HCT116 (cell line): ENCODE measurements around the gene CLEC4M. TPM values are rescaled to one million over a fixed set of nuclear protein-coding genes. Genes with fewer than 3 reads are reported as not detected.

ENCODE experiments used
- ATAC-seq: fragments of 200-7000 bp; cut with Tn5 transposase; 2 replicates; pipeline ENCODE4 v1.9.1; 2020; ENCODE audit warnings: mild to moderate bottlenecking, moderate library complexity
- BruUV-seq: library from RNA; stranded (reverse); fragments of 400-500 nt; replicated peaks from 2 replicates; lab custom pipeline; 2021; lab: Mats Ljungman, UMichigan
- CTCF ChIA-PET: fragments of 300-600 bp; sonication (Branson Sonifier 250); formaldehyde crosslinking; loops from one replicate; lab custom pipeline; 2021; ENCODE audit warnings: antibody characterized with exemption; lab: Charles Lee
- POLR2A ChIA-PET: fragments of 300-600, 350-600 bp; sonication (Branson Sonifier 250); formaldehyde crosslinking; loops from one replicate; lab custom pipeline; 2021; ENCODE audit warnings: antibody characterized with exemption; lab: Charles Lee
- RAD21 ChIA-PET, 2 experiments: fragments of 300-600 bp; sonication (Branson Sonifier 250); formaldehyde crosslinking; loops; one replicate each; lab custom pipeline; 2023; ENCODE audit warnings: low total read pairs in 2 of 2; ENCODE audit not compliant: uncharacterized antibody in 2 of 2, unreplicated experiment in 2 of 2, low non-redundant PET in 1 of 2; lab: Charles Lee
- DNase-seq: peaks from one replicate; pipeline ENCODE4 v3.0.0-alpha.2; 2010; ENCODE audit warnings: low read depth, low spot score
- H2AFZ ChIP-seq: fragments of 200-600 bp; shearing (Covaris generic), sonication (generic); 2 replicates; pipeline ENCODE4 v1.6.1; 2017; ENCODE audit warnings: low read depth, mixed run types, mixed read lengths, antibody characterized with exemption, low read length; ENCODE audit not compliant: poor library complexity, severe bottlenecking
- H3K27ac ChIP-seq: 2 replicates; pipeline ENCODE4 v1.5.1; 2012; ENCODE audit warnings: low read depth, low read length
- H3K27me3 ChIP-seq: fragments of 200-600 bp; sonication (generic); 2 replicates; pipeline ENCODE4 v1.6.1; 2016; ENCODE audit warnings: mixed run types, low read length, mixed read lengths; ENCODE audit not compliant: insufficient read depth
- H3K36me3 ChIP-seq, 2 experiments: fragments of 200-500 bp in 1 of 2; fragments of 200-600 bp in 1 of 2; sonication (Bioruptor generic) in 1 of 2; sonication (generic) in 1 of 2; 2 replicates each; pipeline versions ENCODE4 v1.5.1 to v1.6.1; 2014 to 2016; ENCODE audit warnings: low read length in 2 of 2, inconsistent platforms in 1 of 2, mixed read lengths in 1 of 2, mixed run types in 1 of 2; ENCODE audit not compliant: insufficient read depth in 2 of 2, control insufficient read depth in 1 of 2
- H3K4me1 ChIP-seq, 2 experiments: fragments of 200-600 bp in 1 of 2; sonication (generic) in 1 of 2; 2 replicates each; pipeline versions ENCODE4 v1.5.1 to v1.6.1; 2012 to 2017; ENCODE audit warnings: low read length in 2 of 2, inconsistent platforms in 1 of 2, mild to moderate bottlenecking in 1 of 2, mixed read lengths in 1 of 2, mixed run types in 1 of 2, moderate library complexity in 1 of 2; ENCODE audit not compliant: insufficient read depth in 2 of 2, control insufficient read depth in 1 of 2
- H3K4me2 ChIP-seq: fragments of 200-600 bp; sonication (generic); 2 replicates; pipeline ENCODE4 v1.6.1; 2017; ENCODE audit warnings: mixed run types, low read length, mixed read lengths
- H3K4me3 ChIP-seq, 2 experiments: fragments of 200-600 bp in 1 of 2; sonication (generic) in 1 of 2; replicated peaks in 1 of 2; 2 replicates each; pipeline ENCODE4 v1.5.1; 2011 to 2016; ENCODE audit warnings: low read length in 2 of 2, control low read depth in 1 of 2, low read depth in 1 of 2, mild to moderate bottlenecking in 1 of 2, mixed read lengths in 1 of 2, mixed run types in 1 of 2
- H3K79me2 ChIP-seq: fragments of 200-600 bp; sonication (generic); 2 replicates; pipeline ENCODE4 v1.6.1; 2017; ENCODE audit warnings: mild to moderate bottlenecking, mixed run types, low read length, moderate library complexity, mixed read lengths; ENCODE audit not compliant: insufficient read depth
- H3K9ac ChIP-seq: fragments of 200-600 bp; sonication (generic); 2 replicates; pipeline ENCODE4 v1.6.1; 2016; ENCODE audit warnings: low read length, mixed read lengths
- H3K9me2 ChIP-seq: fragments of 200-600 bp; sonication (generic), shearing (Covaris generic); 2 replicates; pipeline ENCODE4 v1.6.1; 2017; ENCODE audit warnings: mixed run types, mild to moderate bottlenecking, moderate library complexity; ENCODE audit not compliant: insufficient read depth
- H3K9me3 ChIP-seq, 2 experiments: fragments of 200-500 bp in 1 of 2; fragments of 200-600 bp in 1 of 2; sonication (Bioruptor generic) in 1 of 2; sonication (generic) in 1 of 2; 2 replicates each; pipeline ENCODE4 v1.6.1; 2014 to 2017; ENCODE audit warnings: low read length in 2 of 2, mixed read lengths in 2 of 2, inconsistent platforms in 1 of 2, low read depth in 1 of 2, mild to moderate bottlenecking in 1 of 2, mixed run types in 1 of 2, moderate library complexity in 1 of 2; ENCODE audit not compliant: control insufficient read depth in 1 of 2, insufficient read depth in 1 of 2
- H4K20me1 ChIP-seq: fragments of 200-600 bp; sonication (generic), shearing (Covaris generic); 2 replicates; pipeline ENCODE4 v1.6.1; 2017; ENCODE audit warnings: mixed run types, mild to moderate bottlenecking, moderate library complexity; ENCODE audit not compliant: insufficient read depth
- ELF1 ChIP-seq: IDR thresholded peaks from 2 replicates; pipeline ENCODE4 v1.6.1; 2012; ENCODE audit warnings: low read depth, borderline replicate concordance
- RAD21 ChIP-seq: IDR thresholded peaks from 2 replicates; pipeline ENCODE4 v1.6.1; 2012; ENCODE audit warnings: low read depth, mild to moderate bottlenecking
- ZNF274 ChIP-seq: fragments of 200-500 bp; sonication (Bioruptor generic); IDR thresholded peaks from 2 replicates; pipeline ENCODE4 v1.6.1; 2014; ENCODE audit warnings: mild to moderate bottlenecking, low read depth, low read length, inconsistent platforms
- intact Hi-C: fragments of 100-400 bp; cut with micrococcal nuclease; formaldehyde crosslinking; loops from 2 replicates; pipeline ENCODE4 v1.10.0; 2022
- total RNA-seq: library from RNA; stranded (reverse); gene quantifications from one replicate; pipeline ENCODE4 v1.2.1, GENCODE V29; 2021; ENCODE audit not compliant: unreplicated experiment
- TF ChIP-seq, protein P1 (sequence below): IDR thresholded peaks from 2 replicates; pipeline ENCODE4 v1.6.1; 2012
- TF ChIP-seq, protein P2 (sequence below): IDR thresholded peaks from 2 replicates; pipeline ENCODE4 v1.6.1; 2011; ENCODE audit warnings: mild to moderate bottlenecking, low read length, moderate library complexity; ENCODE audit not compliant: insufficient replicate concordance; ENCODE audit errors: extremely low read depth

CLEC4M gene
- total RNA-seq, 1 experiment from 2014 or later: not detected

DNA sequence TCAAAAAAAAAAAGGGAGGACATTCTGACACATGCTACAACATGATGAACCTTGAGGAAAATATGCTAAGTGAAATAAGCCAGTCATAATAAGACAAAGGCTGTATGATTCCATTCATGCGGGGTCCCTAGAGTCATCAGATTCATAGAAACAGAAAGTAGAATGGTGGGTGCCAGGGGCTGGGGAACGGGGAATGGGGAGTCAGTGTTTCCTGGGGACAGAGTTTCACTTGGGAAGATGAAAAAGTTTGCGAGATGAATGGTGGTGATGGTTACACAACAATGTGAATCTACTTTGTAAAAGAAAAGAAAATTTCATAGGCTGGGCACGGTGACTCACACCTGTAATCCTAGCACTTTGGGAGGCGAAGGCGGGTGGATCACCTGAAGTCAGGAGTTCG, 25.0 kb upstream of the CLEC4M start:
- Histone ChIP-seq H4K20me1 (no peaks in the 10 kb centered on the region), H3K9ac (no peak overlapping the region), H3K79me2 (no peaks in the 10 kb centered on the region), H3K4me1 (no peaks in the 10 kb centered on the region), H3K27ac (no peak overlapping the region), H3K4me2 (no peak overlapping the region), H3K9me2 (no peaks in the 10 kb centered on the region), H3K4me3 (no peak overlapping the region), H3K27me3 (peaks cover 32% of the 10 kb centered on the region), H3K36me3 (no peaks in the 10 kb centered on the region), H2AFZ (no peak overlapping the region), H3K9me3 (no peaks in the 10 kb centered on the region)
- ChIA-PET POLR2A (no interaction called here), CTCF (no interaction called here), RAD21 (no interaction called here)
- intact Hi-C loops: no loop called here
- no peak for TF ChIP-seq ZNF274
- TF ChIP-seq, protein P1, sequence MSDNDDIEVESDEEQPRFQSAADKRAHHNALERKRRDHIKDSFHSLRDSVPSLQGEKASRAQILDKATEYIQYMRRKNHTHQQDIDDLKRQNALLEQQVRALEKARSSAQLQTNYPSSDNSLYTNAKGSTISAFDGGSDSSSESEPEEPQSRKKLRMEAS: no peak
- TF ChIP-seq, protein P2, sequence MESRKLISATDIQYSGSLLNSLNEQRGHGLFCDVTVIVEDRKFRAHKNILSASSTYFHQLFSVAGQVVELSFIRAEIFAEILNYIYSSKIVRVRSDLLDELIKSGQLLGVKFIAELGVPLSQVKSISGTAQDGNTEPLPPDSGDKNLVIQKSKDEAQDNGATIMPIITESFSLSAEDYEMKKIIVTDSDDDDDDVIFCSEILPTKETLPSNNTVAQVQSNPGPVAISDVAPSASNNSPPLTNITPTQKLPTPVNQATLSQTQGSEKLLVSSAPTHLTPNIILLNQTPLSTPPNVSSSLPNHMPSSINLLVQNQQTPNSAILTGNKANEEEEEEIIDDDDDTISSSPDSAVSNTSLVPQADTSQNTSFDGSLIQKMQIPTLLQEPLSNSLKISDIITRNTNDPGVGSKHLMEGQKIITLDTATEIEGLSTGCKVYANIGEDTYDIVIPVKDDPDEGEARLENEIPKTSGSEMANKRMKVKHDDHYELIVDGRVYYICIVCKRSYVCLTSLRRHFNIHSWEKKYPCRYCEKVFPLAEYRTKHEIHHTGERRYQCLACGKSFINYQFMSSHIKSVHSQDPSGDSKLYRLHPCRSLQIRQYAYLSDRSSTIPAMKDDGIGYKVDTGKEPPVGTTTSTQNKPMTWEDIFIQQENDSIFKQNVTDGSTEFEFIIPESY: no peak
- TF ChIP-seq RAD21: no peak
- no peak for ATAC-seq
- BruUV-seq: no TSS peak
- no peak for DNase-seq

GRCh38 chr19:7739211-7739755, 23.8 kb upstream of the CLEC4M start:
- no peak for ATAC-seq
- RAD21 ChIA-PET: no interaction called here
- H3K4me1 ChIP-seq: no peaks in the 10 kb centered on the region
- POLR2A ChIA-PET: no interaction called here
- no peak overlapping the region for H3K9ac ChIP-seq
- intact Hi-C loops: no loop called here
- no peaks in the 10 kb centered on the region for H3K36me3 ChIP-seq
- no peak for DNase-seq
- no peak overlapping the region for H3K4me2 ChIP-seq
- BruUV-seq: no TSS peak
- no peaks in the 10 kb centered on the region for H3K9me2 ChIP-seq
- H4K20me1 ChIP-seq: no peaks in the 10 kb centered on the region
- CTCF ChIA-PET: no interaction called here
- peaks cover 43% of the 10 kb centered on the region for H3K27me3 ChIP-seq
- no peak overlapping the region for H3K27ac ChIP-seq
- no peak overlapping the region for H3K4me3 ChIP-seq
- TF ChIP-seq ELF1: no peak
- H3K79me2 ChIP-seq: no peaks in the 10 kb centered on the region
- no peak overlapping the region for H2AFZ ChIP-seq
- H3K9me3 ChIP-seq: no peaks in the 10 kb centered on the region
